AG08396 (cell line): ENCODE measurements around the gene VSIG10L2.
A peak's percentile ranks its signal among the peaks of the same experiment; 100 is the strongest.
"Not testable (repeated sequence)": the region's sequence is repeated elsewhere in the genome, so short reads cannot be mapped to it uniquely, and the experiment has no call there.

Experiments used
- DNase-seq: peaks from one replicate; pipeline ENCODE4 v3.0.0; 2012; ENCODE audit warnings: low spot score, mixed read lengths

VSIG10L2 gene

GRCh38 chr11:125945797-125946520 is at the start of gene VSIG10L2:
Gene VSIG10L2 (plus strand): TSS chr11:125946044. CDS start chr11:125946056, 12 bp downstream.
- DNase-seq = no peak

- no peak for DNase-seq
Measured at GRCh38 chr11:125901872-125902271, 44.0 kb upstream of the VSIG10L2 start.

GRCh38 chr11:125902277-125902926 is 43.4 kb upstream of the VSIG10L2 start:
- peak; percentile 22 for DNase-seq

- peak; percentile 93 for DNase-seq
Measured at GRCh38 chr11:125902927-125903710, 42.7 kb upstream of the VSIG10L2 start, which contains the start of gene PUS3. Gene PUS3 (minus strand): TSS chr11:125903206. CDS start chr11:125896284, 6,922 bp downstream.

- no peak for DNase-seq
Measured at GRCh38 chr11:125903711-125904659, 41.9 kb upstream of the VSIG10L2 start, which contains the start of gene DDX25. Gene DDX25 (plus strand): TSS chr11:125904508. CDS start chr11:125904518, 10 bp downstream.

- DNase-seq = no peak
Measured at GRCh38 chr11:125904678-125905077, 41.2 kb upstream of the VSIG10L2 start.

- no peak for DNase-seq
Measured at GRCh38 chr11:125910226-125910849, 35.5 kb upstream of the VSIG10L2 start.

- DNase-seq = not testable (repeated sequence)
Measured at GRCh38 chr11:125914601-125915000, 31.2 kb upstream of the VSIG10L2 start.

- DNase-seq = no peak
Measured at GRCh38 chr11:125916683-125917347, 29.0 kb upstream of the VSIG10L2 start.

- DNase-seq = no peak
Measured at GRCh38 chr11:125918140-125918840, 27.6 kb upstream of the VSIG10L2 start.

GRCh38 chr11:125921042-125921441 is 24.8 kb upstream of the VSIG10L2 start:
- no peak for DNase-seq

- DNase-seq = no peak
Measured at GRCh38 chr11:125922156-125922555, 23.7 kb upstream of the VSIG10L2 start.

- DNase-seq = peak; percentile 73
Measured at GRCh38 chr11:125923012-125923579, 22.7 kb upstream of the VSIG10L2 start.

- no peak for DNase-seq
Measured at GRCh38 chr11:125923633-125924032, 22.2 kb upstream of the VSIG10L2 start.

- no peak for DNase-seq
Measured at GRCh38 chr11:125924384-125925007, 21.3 kb upstream of the VSIG10L2 start.

- DNase-seq = no peak
Measured at GRCh38 chr11:125925247-125925740, 20.6 kb upstream of the VSIG10L2 start.

GRCh38 chr11:125925804-125926203 is 20.0 kb upstream of the VSIG10L2 start:
- no peak for DNase-seq

- DNase-seq = no peak
Measured at GRCh38 chr11:125926682-125927081, 19.2 kb upstream of the VSIG10L2 start.
